Upper lobe of left lung (tissue), 6 donors: ENCODE results near the gene IL18. TPM values are rescaled to one million over a fixed set of nuclear protein-coding genes. Genes with fewer than 3 reads are reported as not detected.

Experiments used
- ATAC-seq, 2 donors: fragments of 200-7000 bp; cut with Tn5 transposase; one replicate each; pipeline ENCODE4 v1.9.1; 2022; ENCODE audit warnings: mild to moderate bottlenecking in 2 of 2, moderate library complexity in 2 of 2; ENCODE audit not compliant: low FRiP score in 2 of 2
- DNase-seq, 2 donors: peaks; one replicate each; pipeline ENCODE4 v3.0.0-alpha.2; 2019 to 2020
- H3K27ac ChIP-seq, 4 donors: fragments of 200-600 bp; sonication (generic); one replicate each; pipeline ENCODE4 v1.5.1; 2016 to 2019
- H3K27me3 ChIP-seq, 4 donors: fragments of 200-600 bp; sonication (generic); one replicate each; pipeline ENCODE4 v1.5.1; 2017 to 2019
- H3K36me3 ChIP-seq, 4 donors: fragments of 200-600 bp; sonication (generic); one replicate each; pipeline ENCODE4 v1.5.1; 2016 to 2019
- H3K4me1 ChIP-seq, 4 donors: fragments of 200-600 bp; sonication (generic); one replicate each; pipeline ENCODE4 v1.5.1; 2018 to 2019
- H3K4me3 ChIP-seq, 4 donors: fragments of 200-600 bp; sonication (generic); one replicate each; pipeline ENCODE4 v1.5.1; 2017 to 2019; ENCODE audit warnings: mild to moderate bottlenecking in 2 of 4, moderate library complexity in 1 of 4
- H3K9me3 ChIP-seq, 4 donors: fragments of 200-600 bp; sonication (generic); one replicate each; pipeline ENCODE4 v1.5.1; 2018 to 2019
- EP300 ChIP-seq, 4 donors: sonication (generic); formaldehyde crosslinking; IDR thresholded peaks; one replicate each; pipeline ENCODE4 v1.5.1; 2017; ENCODE audit warnings: antibody characterized with exemption in 4 of 4, control low read depth in 2 of 4
- POLR2A ChIP-seq, 4 donors: fragments of 450-650 bp; IDR thresholded peaks; one replicate each; pipeline ENCODE4 v1.5.1; 2016 to 2017; ENCODE audit warnings: antibody characterized with exemption in 4 of 4, mild to moderate bottlenecking in 2 of 4
- POLR2AphosphoS5 ChIP-seq, 2 donors: sonication (generic); formaldehyde crosslinking; IDR thresholded peaks; one replicate each; pipeline ENCODE4 v1.5.1; 2017; ENCODE audit warnings: antibody characterized with exemption in 2 of 2
- WGBS, 2 donors: methylation state at CpG; one replicate each; pipeline ENCODE4 v1.1.5; 2017 to 2018; 5-methylcytosine and 5-hydroxymethylcytosine counted together
- total RNA-seq, 6 donors: library from RNA; depleted of rRNA in 4 of 6; stranded (reverse); fragments of >200 nt in 4 of 6; gene quantifications; one replicate each; pipeline versions ENCODE4 v1.1.0 to v1.2.1, GENCODE V29; 2016 to 2021
- TF ChIP-seq, protein P1 (sequence below), 6 experiments: fragments of 450-650 bp in 4 of 6; fragments of 200-600 bp in 2 of 6; sonication (generic) in 2 of 6; IDR thresholded peaks; one replicate each; pipeline ENCODE4 v1.5.1; 2016 to 2019; ENCODE audit warnings: antibody characterized with exemption in 6 of 6
- donor health status: DM: no; HTN: no; CAD: no; lungs with moderate emphysema.
- donor health status: DM: no; HTN: yes; CAD: no; lungs with severe emphysema.

The IL18 gene
- total RNA-seq, 6 donors from 2014 or later, result 37.1 to 75.4 (median 46.8) TPM

DNA sequence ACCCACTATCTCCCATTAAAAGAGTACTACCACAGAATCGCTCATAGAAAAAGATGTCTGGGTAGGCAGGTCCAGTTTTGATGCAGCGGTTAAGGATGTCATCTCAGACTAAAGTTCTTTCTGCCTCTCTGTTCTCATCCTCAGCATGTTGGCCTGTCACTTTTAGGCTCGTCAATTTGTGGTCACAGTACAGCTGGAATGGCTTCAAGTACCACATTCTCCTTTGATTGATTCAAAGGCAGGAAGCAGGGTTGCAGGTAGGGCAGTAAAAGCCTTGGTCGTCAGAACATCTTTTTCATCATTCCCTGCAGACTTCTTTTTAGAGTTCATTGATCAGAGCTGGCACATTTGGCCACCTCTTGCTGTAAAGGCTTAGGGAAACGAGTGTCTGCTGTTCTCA, 48.5 kb downstream of the IL18 start:
- TF ChIP-seq POLR2AphosphoS5 (IDR thresholded peaks at IDR 0.05) (no peak), EP300 (IDR thresholded peaks at IDR 0.05) (no peak), POLR2A (IDR thresholded peaks at IDR 0.05) (no peak)
- TF ChIP-seq, protein P1, sequence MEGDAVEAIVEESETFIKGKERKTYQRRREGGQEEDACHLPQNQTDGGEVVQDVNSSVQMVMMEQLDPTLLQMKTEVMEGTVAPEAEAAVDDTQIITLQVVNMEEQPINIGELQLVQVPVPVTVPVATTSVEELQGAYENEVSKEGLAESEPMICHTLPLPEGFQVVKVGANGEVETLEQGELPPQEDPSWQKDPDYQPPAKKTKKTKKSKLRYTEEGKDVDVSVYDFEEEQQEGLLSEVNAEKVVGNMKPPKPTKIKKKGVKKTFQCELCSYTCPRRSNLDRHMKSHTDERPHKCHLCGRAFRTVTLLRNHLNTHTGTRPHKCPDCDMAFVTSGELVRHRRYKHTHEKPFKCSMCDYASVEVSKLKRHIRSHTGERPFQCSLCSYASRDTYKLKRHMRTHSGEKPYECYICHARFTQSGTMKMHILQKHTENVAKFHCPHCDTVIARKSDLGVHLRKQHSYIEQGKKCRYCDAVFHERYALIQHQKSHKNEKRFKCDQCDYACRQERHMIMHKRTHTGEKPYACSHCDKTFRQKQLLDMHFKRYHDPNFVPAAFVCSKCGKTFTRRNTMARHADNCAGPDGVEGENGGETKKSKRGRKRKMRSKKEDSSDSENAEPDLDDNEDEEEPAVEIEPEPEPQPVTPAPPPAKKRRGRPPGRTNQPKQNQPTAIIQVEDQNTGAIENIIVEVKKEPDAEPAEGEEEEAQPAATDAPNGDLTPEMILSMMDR (IDR thresholded peaks at IDR 0.05), result no peak
- peaks cover 0 to 3% (median 0%) of the 10 kb centered on the region in 4 donors for H3K4me1 ChIP-seq
- H3K4me3 ChIP-seq, result no peak overlapping the region
- DNase-seq, result no peak
- ATAC-seq, result no peak
- 76 to 82% methylated on average over 5 of the region's 5 CpGs for WGBS, 2 donors
- H3K27ac ChIP-seq, result no peak overlapping the region
- H3K27me3 ChIP-seq, result no peaks in the 10 kb centered on the region
- no peaks in the 10 kb centered on the region for H3K36me3 ChIP-seq
- H3K9me3 ChIP-seq, result no peaks in the 10 kb centered on the region

DNA sequence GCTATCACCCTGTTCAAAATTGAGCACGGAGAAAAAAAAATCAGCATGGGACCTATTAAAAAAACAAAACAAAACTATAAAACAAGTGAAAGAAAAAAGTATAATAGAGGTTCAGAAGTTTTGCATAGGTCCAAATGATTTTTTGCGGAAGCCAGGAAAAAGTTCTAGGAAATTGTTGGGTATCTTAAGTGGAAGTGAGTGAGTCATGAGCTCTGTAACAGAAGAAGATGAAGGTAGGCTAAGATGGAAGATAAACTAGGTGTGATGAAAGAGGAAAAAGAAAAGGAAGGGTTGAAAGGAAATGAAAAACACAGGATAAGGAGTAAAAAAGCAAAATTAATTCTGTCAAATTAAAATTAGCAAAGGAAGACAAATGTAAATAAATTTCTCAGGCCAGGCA, 49.4 kb downstream of the IL18 start:
- Histone ChIP-seq H3K27me3 (no peaks in the 10 kb centered on the region), H3K4me1 (peaks cover 0 to 3% (median 0%) of the 10 kb centered on the region in 4 donors), H3K9me3 (no peaks in the 10 kb centered on the region), H3K36me3 (no peaks in the 10 kb centered on the region), H3K27ac (no peak overlapping the region), H3K4me3 (no peak overlapping the region)
- ATAC-seq (no peak), DNase-seq (no peak)
- TF ChIP-seq, protein P1 (IDR thresholded peaks at IDR 0.05), result no peak
- no peak for TF ChIP-seq EP300 (IDR thresholded peaks at IDR 0.05)
- no peak for TF ChIP-seq POLR2AphosphoS5 (IDR thresholded peaks at IDR 0.05)
- no peak for TF ChIP-seq POLR2A (IDR thresholded peaks at IDR 0.05)
- 88 to 95% methylated on average over 2 of the region's 2 CpGs for WGBS, 2 donors

DNA sequence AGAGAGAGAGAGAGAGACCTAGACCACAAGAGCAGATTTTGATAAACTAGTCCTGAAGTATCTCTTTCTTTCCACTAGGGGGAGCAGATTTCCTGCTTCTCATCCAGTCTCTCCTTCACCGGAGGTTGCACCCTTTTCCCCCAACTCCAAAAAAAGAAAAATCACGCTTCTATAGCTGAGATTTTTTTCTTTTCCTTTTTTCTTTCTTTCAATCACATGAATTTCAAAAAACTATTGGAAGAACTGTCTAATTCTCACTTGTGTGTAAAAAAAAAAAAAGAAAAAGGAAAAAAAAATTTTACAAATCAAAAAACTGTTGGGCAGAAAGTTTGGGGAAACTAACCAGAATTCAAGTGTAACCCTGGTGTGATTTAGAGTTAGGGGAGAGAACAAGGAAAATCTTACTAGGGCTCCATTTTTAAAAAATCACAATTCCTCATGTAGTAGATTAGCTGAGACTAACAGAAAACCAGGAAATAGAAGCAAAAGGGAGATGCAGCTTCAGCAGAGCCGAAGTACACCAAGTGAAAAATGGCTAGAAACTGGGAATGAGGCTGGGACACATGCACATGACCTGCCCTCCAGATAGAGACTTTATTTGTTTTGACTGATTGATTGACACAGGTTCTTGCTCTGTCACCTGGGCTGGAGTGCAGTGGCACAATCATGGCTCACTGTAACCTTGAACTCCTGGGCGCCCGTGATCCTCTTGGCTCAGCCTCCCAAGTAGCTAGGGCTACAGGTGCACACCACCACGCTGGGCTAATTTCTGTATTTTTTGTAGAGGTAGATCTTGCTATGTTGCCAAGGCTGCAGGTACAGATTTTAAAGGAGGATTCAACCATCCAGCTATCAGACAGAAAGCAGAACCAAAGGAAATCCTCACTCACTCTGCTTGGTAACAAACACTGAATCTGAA, 50.1 kb downstream of the IL18 start:
- H3K4me1 ChIP-seq, result peaks cover 0 to 3% (median 0%) of the 10 kb centered on the region in 4 donors
- H3K27ac ChIP-seq, result no peak overlapping the region
- no peaks in the 10 kb centered on the region for H3K9me3 ChIP-seq
- H3K27me3 ChIP-seq, result no peaks in the 10 kb centered on the region
- H3K36me3 ChIP-seq, result no peaks in the 10 kb centered on the region
- DNase-seq (no peak), ATAC-seq (peak in 1 of 2 donors; percentile 86)
- TF ChIP-seq, protein P1 (IDR thresholded peaks at IDR 0.05), result peak; percentile 15 to 78 (median 48)
- TF ChIP-seq POLR2AphosphoS5 (IDR thresholded peaks at IDR 0.05), result no peak
- H3K4me3 ChIP-seq, result no peak overlapping the region
- 54 to 60% methylated on average over 5 to 6 of the region's 6 CpGs for WGBS, 2 donors

DNA sequence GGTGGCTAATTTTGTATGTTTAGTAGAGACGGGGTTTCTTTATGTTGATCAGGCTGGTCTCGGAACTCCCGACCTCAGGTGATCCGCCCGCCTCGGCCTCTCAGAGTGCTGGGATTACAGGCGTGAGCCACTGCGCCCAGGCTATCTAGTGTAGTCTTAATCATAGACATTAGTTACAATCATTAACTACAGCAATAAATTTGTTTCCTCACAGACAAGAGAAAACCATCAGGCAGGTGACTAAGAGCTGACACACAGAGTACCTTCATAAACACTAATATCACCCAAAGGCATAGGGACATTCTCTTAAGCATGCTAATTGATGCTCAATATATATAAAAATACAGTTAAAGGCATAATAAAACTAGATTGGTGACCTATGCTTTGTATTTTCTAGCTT, 57.8 kb downstream of the IL18 start:
- peak in 1 of 2 donors; percentile 31 for DNase-seq
- no peaks in the 10 kb centered on the region for H3K27me3 ChIP-seq
- WGBS, 2 donors, result 98 to 99% methylated on average over 8 of the region's 8 CpGs
- H3K4me1 ChIP-seq, result no peaks in the 10 kb centered on the region
- ATAC-seq, result no peak
- H3K9me3 ChIP-seq, result no peaks in the 10 kb centered on the region
- no peak overlapping the region for H3K27ac ChIP-seq
- TF ChIP-seq EP300 (IDR thresholded peaks at IDR 0.05) (no peak), POLR2A (IDR thresholded peaks at IDR 0.05) (no peak), POLR2AphosphoS5 (IDR thresholded peaks at IDR 0.05) (no peak)
- TF ChIP-seq, protein P1 (IDR thresholded peaks at IDR 0.05), result no peak
- H3K36me3 ChIP-seq, result peaks cover 0 to 2% (median 0%) of the 10 kb centered on the region in 4 donors
- no peak overlapping the region for H3K4me3 ChIP-seq
